Measurements from ENCODE around the gene LRP1. TPM values are rescaled to one million over a fixed set of nuclear protein-coding genes. Genes with fewer than 3 reads are reported as not detected.

Gene LRP1
- total and polyA plus RNA-seq, 2 of the 4 experiments (the other 2 are of a cell fraction): 73.1 to 142 TPM

GRCh38 chr12:57209916-57210315 is 81.6 kb downstream of the LRP1 start:
- dilution Hi-C loops (cut with HindIII; ENCODE audit: low sequenced_read_pairs, unreplicated experiment) (no loop called here), in situ Hi-C loops (cut with MboI; ENCODE audit: low sequenced_read_pairs) (no loop called here), intact Hi-C loops (cut with micrococcal nuclease) (no loop called here)
- peaks cover 85% of the 10 kb centered on the region for H3K36me3 ChIP-seq (ENCODE audit: control insufficient read depth, insufficient read depth, low read length)
- ChIA-PET CTCF (no interaction called here), POLR2A (ENCODE audit: unreplicated experiment) (no interaction called here)
- H3K9me3 ChIP-seq (ENCODE audit: control insufficient read depth, insufficient read depth, low read length): no peaks in the 10 kb centered on the region
- no peak overlapping the region for H2BK120ac ChIP-seq (ENCODE audit: low read depth, low read length)
- no peak overlapping the region for H3K14ac ChIP-seq (replicated peaks; ENCODE audit: low read depth, low read length)
- no peak overlapping the region for H2AK5ac ChIP-seq (ENCODE audit: low read depth, low read length)
- H4K5ac ChIP-seq (ENCODE audit: low read depth, low read length): no peak overlapping the region
- H3K27ac ChIP-seq (ENCODE audit: insufficient read depth, low read length): no peak overlapping the region
- TF ChIP-seq RFX5 (IDR thresholded peaks at IDR 0.05; ENCODE audit: low read depth, low read length) (no peak), SMC3 (IDR thresholded peaks at IDR 0.05; ENCODE audit: low read depth, low read length) (no peak), ELK1 (IDR thresholded peaks at IDR 0.05; ENCODE audit: borderline replicate concordance, low read depth, low read length) (no peak), MAZ (IDR thresholded peaks at IDR 0.05; ENCODE audit: borderline replicate concordance, low read depth, low read length) (no peak), FOS (IDR thresholded peaks at IDR 0.05; ENCODE audit: low read depth, low read length) (no peak), CHD1 (IDR thresholded peaks at IDR 0.05; ENCODE audit: low read depth, low read length) (no peak), CTCF (conservative IDR thresholded peaks at IDR 0.05; ENCODE audit: low read depth, low read length) (no peak), RCOR1 (IDR thresholded peaks at IDR 0.05; ENCODE audit: insufficient replicate concordance, low read length) (no peak), USF2 (IDR thresholded peaks at IDR 0.05; ENCODE audit: low read depth, low read length) (no peak), MXI1 (IDR thresholded peaks at IDR 0.05; ENCODE audit: borderline replicate concordance, low read depth, low read length) (no peak)
- H3K79me1 ChIP-seq (ENCODE audit: low read depth in 1 of 2, low read length in 2 of 2): peaks cover 0 to 11% of the 10 kb centered on the region in 2 experiments; a peak in 1 of 4 replicates
- H4K20me1 ChIP-seq (ENCODE audit: insufficient read depth, low read length): peaks cover 44% of the 10 kb centered on the region
- H2BK20ac ChIP-seq (ENCODE audit: low read depth, low read length): no peak overlapping the region
- H2BK5ac ChIP-seq (ENCODE audit: low read depth, low read length, poor library complexity, severe bottlenecking): no peak overlapping the region
- no peak overlapping the region for H3K4me3 ChIP-seq (ENCODE audit: insufficient read depth, low read depth, low read length)
- H3K4me2 ChIP-seq (ENCODE audit: low read depth, low read length): no peak overlapping the region
- ATAC-seq (ENCODE audit: low read depth) (no peak), DNase-seq (no peak)
- peak overlapping the region; percentile 11 for H2AFZ ChIP-seq (replicated peaks; ENCODE audit: low read length, poor library complexity)
- H3K9me1 ChIP-seq (ENCODE audit: insufficient read depth, low read length): no peaks in the 10 kb centered on the region
- no peak overlapping the region for H3K56ac ChIP-seq (ENCODE audit: extremely low read depth, insufficient read depth, low read length)
- 95% methylated on average over 8 of the region's 8 CpGs; no CpG with 5 or more reads in 1 of the 2 experiments for WGBS, 2 experiments (ENCODE audit: extremely low coverage in 2 of 2, insufficient read length in 1 of 2)
- no peak overlapping the region for H3K4ac ChIP-seq (ENCODE audit: low read depth, low read length)
- H3K27me3 ChIP-seq (ENCODE audit: control insufficient read depth, insufficient read depth, low read length): peaks cover 4% of the 10 kb centered on the region; the same call in 1 of the 2 replicates
- H3K4me1 ChIP-seq (ENCODE audit: control insufficient read depth, insufficient read depth, low read length): peaks cover 2% of the 10 kb centered on the region; the same call in 1 of the 2 replicates
- H2AK9ac ChIP-seq (replicated peaks; ENCODE audit: low read depth, low read length, poor library complexity): no peak overlapping the region
- H3K23ac ChIP-seq (ENCODE audit: low read depth, low read length): no peak overlapping the region
- no peak overlapping the region for H4K8ac ChIP-seq (ENCODE audit: low read depth in 2 of 2, low read length in 2 of 2)
- no peak overlapping the region for H2BK15ac ChIP-seq (ENCODE audit: low read depth, low read length)
- H3K18ac ChIP-seq (ENCODE audit: low read depth, low read length): no peak overlapping the region
- H4K91ac ChIP-seq (ENCODE audit: insufficient read depth, low read depth, low read length): no peak overlapping the region
- BruUV-seq (replicated peaks): no TSS peak
- no peak overlapping the region for H3K9ac ChIP-seq (ENCODE audit: low read depth, low read length)

Measured in IMR-90 (cell line).